DMS153 treated with DMSO at 0.1 percent for 48 hours (cell line): ENCODE results near the gene ARSI.

ENCODE experiments used
- DNase-seq: peaks from one replicate; lab custom pipeline; 2025; ENCODE audit not compliant: unreplicated experiment; lab: John Stamatoyannopoulos, UW

Gene ARSI

GRCh38 chr5:150327139-150327538, 24.4 kb upstream of the ARSI start:
- no peak for DNase-seq

- no peak for DNase-seq
Measured at GRCh38 chr5:150326707-150327106, 24.0 kb upstream of the ARSI start.

- no peak for DNase-seq
Measured at GRCh38 chr5:150325426-150325825, 22.7 kb upstream of the ARSI start.

DNA sequence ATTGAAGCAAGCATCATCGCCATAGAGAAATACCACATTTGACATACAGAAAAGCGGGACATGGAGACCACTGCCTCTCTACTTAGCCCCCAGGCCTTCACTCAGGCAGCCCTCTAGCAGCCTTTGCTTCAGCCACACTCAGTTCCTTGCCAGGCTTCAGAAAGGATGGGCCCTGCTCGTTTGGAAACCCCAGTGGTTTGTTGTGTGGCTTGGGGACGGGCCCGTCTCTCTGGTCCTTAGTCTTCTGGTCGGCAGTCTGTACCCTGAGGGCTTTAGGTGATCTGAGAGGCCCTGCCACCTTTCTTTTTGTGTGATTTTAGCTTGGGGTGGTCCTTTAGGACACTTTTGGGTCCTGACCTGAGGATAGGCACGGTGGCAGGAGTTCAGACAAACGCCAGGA, 21.1 kb upstream of the ARSI start:
- no peak for DNase-seq

DNA sequence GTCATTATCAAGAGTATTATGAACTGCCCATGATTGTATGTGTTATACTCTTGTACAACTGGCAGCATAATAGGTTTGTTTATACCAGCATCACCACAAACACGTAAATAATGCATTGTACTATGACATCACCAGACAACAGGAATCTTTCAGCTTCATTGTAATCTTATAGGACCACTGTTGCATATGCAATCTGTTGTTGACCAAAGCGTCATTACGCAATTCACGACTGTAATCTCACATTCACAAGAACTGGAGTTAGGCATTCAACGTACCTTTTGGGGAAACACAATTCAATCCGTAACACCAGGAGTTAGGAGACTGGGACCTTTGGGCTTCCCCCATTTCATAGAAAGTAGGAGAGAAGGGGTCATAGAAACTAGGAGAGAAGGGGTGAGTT, 20.4 kb upstream of the ARSI start:
- no peak for DNase-seq

DNA sequence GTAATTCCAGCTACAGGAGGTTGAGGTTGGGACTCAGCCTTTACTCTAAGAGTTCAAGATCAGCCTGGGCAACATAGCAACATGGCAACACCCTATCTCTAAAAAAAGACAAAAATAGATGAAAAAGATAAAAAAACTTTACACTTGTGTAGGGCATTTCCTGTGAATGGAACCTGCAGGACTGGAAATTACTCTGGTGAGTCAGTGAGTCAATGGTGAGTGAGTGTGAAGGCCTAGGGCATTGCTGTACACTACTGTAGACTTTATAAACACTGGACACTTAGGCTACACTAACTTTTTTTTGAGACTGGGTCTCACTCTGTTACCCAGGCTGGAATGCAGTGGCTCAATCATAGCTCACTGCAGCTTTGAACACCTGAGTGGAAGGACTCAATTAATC, 19.5 kb upstream of the ARSI start:
- no peak for DNase-seq

DNA sequence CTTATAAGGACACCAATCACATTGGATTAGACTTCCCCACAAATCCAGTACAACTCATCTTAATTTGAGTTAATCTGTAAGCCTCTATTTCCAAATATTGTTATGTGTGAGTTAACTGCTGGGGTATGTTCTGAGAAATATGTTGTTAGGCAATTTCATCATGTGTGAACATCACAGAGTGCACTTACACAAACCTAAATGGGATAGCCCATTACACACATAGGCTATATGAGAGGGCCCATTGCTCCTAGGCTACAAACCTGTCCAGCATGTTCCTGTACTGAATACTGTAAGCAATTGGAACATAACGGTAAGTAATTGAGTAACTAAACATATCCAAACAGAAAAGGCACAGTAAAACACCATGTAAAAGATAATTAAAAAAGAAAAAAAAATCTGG, 19.1 kb upstream of the ARSI start:
- no peak for DNase-seq

- DNase-seq, result no peak
Measured at GRCh38 chr5:150321211-150321610, 18.5 kb upstream of the ARSI start.

DNA sequence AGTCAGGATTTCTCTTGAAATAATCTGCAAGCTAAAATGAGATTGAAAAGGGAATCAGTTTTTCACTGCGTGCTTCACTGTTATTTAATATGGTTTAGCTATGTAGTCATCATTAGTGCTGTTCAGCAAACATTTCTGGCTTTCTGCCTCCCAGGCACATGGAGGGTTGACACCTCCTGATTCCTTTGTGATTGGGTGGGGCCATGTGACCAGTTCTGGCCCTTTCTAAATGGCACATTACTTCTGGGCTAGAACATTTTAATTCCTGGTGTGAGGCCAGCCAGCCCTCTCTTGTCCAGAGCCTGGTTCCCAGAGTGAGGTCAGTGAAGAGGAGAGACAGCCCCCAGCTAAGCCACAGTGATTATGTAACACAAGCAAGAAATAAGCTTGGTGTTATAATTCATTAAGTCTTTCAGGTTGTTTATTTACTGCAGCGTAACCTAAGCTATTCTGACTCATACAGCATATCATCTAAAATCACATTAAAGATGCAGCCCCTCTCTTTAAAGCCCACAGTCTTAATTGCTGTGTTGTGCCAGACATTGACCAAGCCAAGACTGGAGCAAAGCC, 17.4 kb upstream of the ARSI start:
- no peak for DNase-seq

GRCh38 chr5:150319484-150319790, 16.7 kb upstream of the ARSI start:
- no peak for DNase-seq

DNA sequence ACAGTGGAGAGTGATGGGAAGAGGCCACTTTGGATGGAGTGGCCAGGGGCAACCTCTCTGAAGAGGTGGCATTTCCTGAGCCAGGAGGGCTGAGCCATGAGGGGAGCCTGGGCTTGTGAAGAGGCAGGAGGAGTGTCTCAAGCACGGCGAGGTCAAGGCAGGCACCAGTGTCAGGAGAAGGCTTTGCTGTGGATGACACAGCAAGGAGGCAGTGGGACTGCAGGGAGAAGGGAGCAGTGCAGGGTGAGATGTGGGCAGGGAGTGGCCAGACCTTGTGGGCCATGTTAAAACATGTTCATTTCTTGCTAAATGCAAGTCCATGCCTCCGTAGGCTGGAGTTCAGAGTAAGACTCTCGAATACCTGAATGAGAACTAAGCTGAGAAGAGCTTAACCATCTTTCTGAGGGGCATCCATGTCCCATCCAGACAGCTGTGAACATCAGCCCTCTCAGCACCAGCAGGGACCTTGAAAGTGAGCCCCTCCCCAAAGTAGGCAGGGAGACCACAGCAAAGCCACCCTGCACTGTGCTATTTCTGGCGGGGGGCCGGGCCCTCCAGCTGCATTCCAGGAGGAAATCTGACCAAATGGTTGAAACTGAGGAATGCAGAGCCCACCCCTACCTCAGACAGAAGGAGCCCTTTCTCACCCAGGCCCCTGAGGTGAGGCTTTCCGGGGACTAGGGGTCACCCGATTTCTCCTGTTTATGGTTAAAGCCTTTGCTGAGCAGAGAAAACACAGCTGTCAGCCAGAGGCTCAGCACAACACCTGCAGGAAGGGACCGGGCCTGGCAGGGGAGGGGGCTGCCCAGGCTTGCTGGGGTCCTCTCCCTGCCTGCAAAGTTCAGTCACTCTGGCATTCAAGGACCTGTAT, 16.1 kb upstream of the ARSI start:
- DNase-seq, result no peak

- no peak for DNase-seq
Measured at GRCh38 chr5:150317048-150318003, 14.6 kb upstream of the ARSI start.

- no peak for DNase-seq
Measured at GRCh38 chr5:150316320-150316719, 13.6 kb upstream of the ARSI start.

GRCh38 chr5:150315245-150315644, 12.5 kb upstream of the ARSI start:
- no peak for DNase-seq

DNA sequence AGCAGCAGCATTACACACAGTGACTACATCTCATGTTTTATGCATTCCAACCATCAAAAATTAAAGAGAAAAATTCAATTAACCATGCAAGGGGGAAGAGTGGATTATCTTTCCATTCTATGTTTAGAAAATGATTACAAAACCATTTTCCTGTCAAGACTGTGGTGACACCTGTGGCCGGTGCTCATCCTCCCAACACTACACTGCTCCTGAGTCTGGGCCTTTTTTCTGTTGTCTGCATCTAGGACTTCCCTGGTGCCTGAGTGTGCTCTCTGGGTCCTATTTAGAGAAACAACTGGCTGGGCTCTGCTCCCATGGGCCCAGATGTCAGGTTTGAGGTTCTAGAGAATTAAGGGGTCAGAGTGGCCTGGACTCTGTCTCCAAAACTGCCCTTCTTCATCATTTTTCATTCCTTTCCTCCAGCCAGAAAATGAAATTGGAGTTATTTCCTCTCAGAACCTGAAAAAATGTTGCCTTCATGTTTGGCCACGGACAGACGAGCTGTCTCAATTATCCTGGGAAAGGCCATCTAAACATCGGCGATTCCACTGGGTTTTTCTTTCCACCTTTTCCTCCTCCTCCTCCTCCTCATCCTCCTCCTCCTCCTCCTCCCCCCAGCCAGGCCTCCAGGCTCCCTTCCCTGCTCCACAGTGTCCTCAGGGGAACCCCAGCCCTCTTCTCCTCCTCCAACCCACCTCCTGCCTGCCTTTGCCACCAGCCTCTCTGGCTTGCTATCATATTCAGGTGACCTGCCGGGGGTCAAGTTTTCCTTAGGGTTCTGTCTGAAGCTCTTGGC, 11.4 kb upstream of the ARSI start:
- DNase-seq, result no peak

DNA sequence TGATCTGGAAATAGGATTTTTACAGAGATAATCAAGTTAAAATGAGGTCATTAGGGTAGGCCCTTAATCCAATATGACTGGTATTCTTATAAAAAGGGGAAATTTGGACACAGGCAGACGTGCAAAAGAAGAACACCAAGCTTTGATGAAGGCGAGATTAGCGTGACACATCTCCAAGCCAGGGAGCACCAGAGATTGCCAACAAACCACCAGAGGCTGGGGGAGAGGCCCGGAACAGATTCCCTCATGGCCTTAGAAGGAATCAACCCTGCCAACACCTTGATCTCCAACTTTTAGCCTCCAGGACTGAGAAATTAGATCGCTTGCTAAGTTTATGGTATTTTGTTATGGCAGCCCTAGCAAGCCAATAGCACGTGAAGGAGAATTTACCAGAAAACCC, 10.8 kb upstream of the ARSI start:
- DNase-seq, result no peak

- no peak for DNase-seq
Measured at GRCh38 chr5:150312518-150312917, 9.8 kb upstream of the ARSI start.

DNA sequence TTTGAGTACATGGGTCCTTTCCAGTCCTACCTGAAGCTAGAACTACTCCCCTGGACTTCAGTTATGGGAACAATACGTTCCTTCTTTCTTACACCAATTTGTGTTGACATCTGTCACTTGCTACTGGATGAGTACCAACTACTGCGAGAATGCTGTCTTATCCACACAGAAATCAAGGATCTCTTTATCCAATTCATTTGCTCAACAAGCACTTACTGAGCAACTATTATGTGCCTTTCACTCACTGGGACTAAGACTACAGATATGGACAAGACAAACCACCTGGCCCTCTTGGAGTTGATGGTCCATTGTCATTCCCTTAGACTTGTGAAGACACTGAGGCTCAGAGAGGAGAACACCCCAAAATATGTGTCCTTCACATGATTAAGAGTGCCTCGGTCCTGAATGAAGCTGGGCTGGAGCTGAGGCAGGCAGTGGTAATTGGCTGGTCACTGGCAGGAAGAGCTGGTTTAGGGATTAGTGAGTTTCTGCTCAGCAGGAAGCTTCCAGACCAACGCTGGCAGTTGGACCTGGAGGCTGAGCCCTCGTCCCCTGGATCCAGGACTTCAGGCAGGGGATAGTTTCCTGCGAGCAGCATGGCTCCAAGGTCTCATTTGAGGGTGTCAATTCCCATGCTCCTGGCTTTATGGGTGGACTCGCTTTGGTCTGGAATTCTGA, 8.4 kb upstream of the ARSI start:
- no peak for DNase-seq

GRCh38 chr5:150310246-150310645, 7.5 kb upstream of the ARSI start:
- no peak for DNase-seq

DNA sequence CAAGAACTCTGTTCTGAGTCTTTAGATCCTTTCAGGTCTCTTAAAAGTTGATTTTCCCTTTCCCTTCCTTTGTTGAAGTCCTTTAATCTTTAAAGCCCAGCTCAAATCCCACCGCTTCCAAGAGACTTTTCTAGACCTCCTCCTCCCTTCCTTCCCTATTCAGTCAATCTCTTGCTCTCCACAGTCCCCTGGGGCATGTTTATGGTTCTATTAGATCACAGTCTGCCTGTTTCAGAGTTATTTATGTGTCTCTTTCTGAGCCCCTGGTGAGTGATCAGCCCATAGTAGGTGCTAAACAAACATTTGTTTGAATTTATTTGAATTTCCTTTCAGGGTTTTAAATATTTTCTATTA, 7.2 kb upstream of the ARSI start:
- no peak for DNase-seq
